Hepatocyte (in vitro differentiated cells): Measurements from ENCODE around the gene KIF20B. TPM values are rescaled to one million over a fixed set of nuclear protein-coding genes. Genes with fewer than 3 reads are reported as not detected.

Source experiments
- DNase-seq: peaks from one replicate; pipeline ENCODE4 v3.0.0-alpha.2; 2016; ENCODE audit warnings: low spot score
- H2AFZ ChIP-seq: fragments of 200-600 bp; sonication (generic); 2 replicates; pipeline ENCODE4 v1.6.0; 2016; ENCODE audit warnings: antibody characterized with exemption, mild to moderate bottlenecking
- H3K27ac ChIP-seq: fragments of 200-600 bp; sonication (generic); 2 replicates; pipeline ENCODE4 v1.5.1; 2016; ENCODE audit warnings: mild to moderate bottlenecking
- H3K27me3 ChIP-seq: fragments of 200-600 bp; sonication (generic); 2 replicates; pipeline ENCODE4 v1.6.1; 2016
- H3K36me3 ChIP-seq: fragments of 200-600 bp; sonication (generic); replicated peaks from 2 replicates; pipeline ENCODE4 v1.5.1; 2016; ENCODE audit warnings: low read depth; ENCODE audit not compliant: insufficient read depth
- H3K4me1 ChIP-seq: fragments of 200-600 bp; sonication (generic); 2 replicates; pipeline ENCODE4 v1.5.1; 2016; ENCODE audit warnings: mild to moderate bottlenecking, moderate library complexity; ENCODE audit not compliant: insufficient read depth
- H3K4me2 ChIP-seq: fragments of 200-600 bp; sonication (generic); 2 replicates; pipeline ENCODE4 v1.6.0; 2016
- H3K4me3 ChIP-seq: fragments of 200-600 bp; sonication (generic); 2 replicates; pipeline ENCODE4 v1.5.1; 2016; ENCODE audit warnings: mild to moderate bottlenecking
- H3K79me2 ChIP-seq: fragments of 200-600 bp; sonication (generic); 2 replicates; pipeline ENCODE4 v1.6.0; 2017; ENCODE audit warnings: mild to moderate bottlenecking
- H3K9me2 ChIP-seq: fragments of 200-600 bp; sonication (generic); replicated peaks from 2 replicates; pipeline ENCODE4 v1.6.0; 2017; ENCODE audit warnings: mild to moderate bottlenecking; ENCODE audit not compliant: insufficient read depth
- H3K9me3 ChIP-seq: fragments of 200-600 bp; sonication (generic); 2 replicates; pipeline ENCODE4 v1.5.1; 2016; ENCODE audit warnings: low read depth, mild to moderate bottlenecking
- H4K20me1 ChIP-seq: fragments of 200-600 bp; sonication (generic); 2 replicates; pipeline ENCODE4 v1.6.0; 2016; ENCODE audit warnings: mild to moderate bottlenecking; ENCODE audit not compliant: insufficient read depth, poor library complexity, severe bottlenecking
- EZH2 ChIP-seq: fragments of 200-600 bp; sonication (generic); IDR thresholded peaks from 2 replicates; pipeline ENCODE4 v1.6.1; 2016; ENCODE audit warnings: antibody characterized with exemption, mild to moderate bottlenecking, borderline replicate concordance
- EZH2phosphoT487 ChIP-seq: fragments of 200-600 bp; sonication (generic); IDR thresholded peaks from one replicate; pipeline ENCODE4 v1.6.1; 2018; ENCODE audit warnings: antibody characterized with exemption, mild to moderate bottlenecking, low read depth, moderate library complexity; ENCODE audit not compliant: unreplicated experiment, severe bottlenecking
- WGBS: methylation state at CpG from one replicate; pipeline ENCODE4 v1.1.6; 2016; ENCODE audit warnings: low lambda C conversion rate; ENCODE audit errors: missing lambda C conversion rate; 5-methylcytosine and 5-hydroxymethylcytosine counted together
- polyA plus RNA-seq: library from polyadenylated mRNA; unstranded; fragments of >200 nt; fragmentation: Nextera tagmentation; extraction: Ambion mirVana; gene quantifications from 2 replicates; pipeline ENCODE4 v1.2.1, GENCODE V29; 2016
- total RNA-seq: library from RNA; depleted of rRNA; stranded (reverse); fragments of >200 nt; gene quantifications from 2 replicates; pipeline ENCODE4 v1.2.3, GENCODE V29; 2014
- TF ChIP-seq, protein P1 (sequence below): fragments of 200-600 bp; sonication (generic); IDR thresholded peaks from 2 replicates; pipeline ENCODE4 v1.5.1; 2016; ENCODE audit warnings: antibody characterized with exemption, mild to moderate bottlenecking; ENCODE audit not compliant: poor library complexity

The KIF20B gene
- total and polyA plus RNA-seq, 2 experiments from 2014 or later, result 4.6 to 6.9 TPM

DNA sequence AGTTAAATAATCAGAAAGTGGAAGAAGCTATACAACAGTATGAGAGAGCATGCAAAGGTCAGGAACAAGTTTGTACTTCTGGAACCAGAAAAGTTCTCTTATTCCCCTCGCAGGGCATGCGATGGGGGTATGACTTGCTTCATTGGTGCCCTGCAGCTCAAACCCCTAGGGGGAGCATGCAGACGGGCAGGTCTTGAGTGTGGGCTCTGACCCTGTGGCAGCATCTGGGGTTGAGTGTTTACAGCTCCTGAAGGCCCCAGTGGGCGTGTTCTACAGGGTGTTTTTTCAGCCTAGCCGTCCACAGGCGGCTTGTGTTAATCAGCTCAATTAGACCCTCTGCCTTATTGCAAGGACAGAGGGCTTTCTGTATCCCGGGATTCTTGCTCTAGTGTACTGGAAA lies 44.5 kb downstream of the KIF20B start:
- H3K4me2 ChIP-seq, result no peak overlapping the region
- H3K27me3 ChIP-seq, result no peaks in the 10 kb centered on the region
- TF ChIP-seq EZH2, result no peak
- no peak for TF ChIP-seq EZH2phosphoT487
- TF ChIP-seq, protein P1, sequence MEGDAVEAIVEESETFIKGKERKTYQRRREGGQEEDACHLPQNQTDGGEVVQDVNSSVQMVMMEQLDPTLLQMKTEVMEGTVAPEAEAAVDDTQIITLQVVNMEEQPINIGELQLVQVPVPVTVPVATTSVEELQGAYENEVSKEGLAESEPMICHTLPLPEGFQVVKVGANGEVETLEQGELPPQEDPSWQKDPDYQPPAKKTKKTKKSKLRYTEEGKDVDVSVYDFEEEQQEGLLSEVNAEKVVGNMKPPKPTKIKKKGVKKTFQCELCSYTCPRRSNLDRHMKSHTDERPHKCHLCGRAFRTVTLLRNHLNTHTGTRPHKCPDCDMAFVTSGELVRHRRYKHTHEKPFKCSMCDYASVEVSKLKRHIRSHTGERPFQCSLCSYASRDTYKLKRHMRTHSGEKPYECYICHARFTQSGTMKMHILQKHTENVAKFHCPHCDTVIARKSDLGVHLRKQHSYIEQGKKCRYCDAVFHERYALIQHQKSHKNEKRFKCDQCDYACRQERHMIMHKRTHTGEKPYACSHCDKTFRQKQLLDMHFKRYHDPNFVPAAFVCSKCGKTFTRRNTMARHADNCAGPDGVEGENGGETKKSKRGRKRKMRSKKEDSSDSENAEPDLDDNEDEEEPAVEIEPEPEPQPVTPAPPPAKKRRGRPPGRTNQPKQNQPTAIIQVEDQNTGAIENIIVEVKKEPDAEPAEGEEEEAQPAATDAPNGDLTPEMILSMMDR, result no peak
- H3K36me3 ChIP-seq, result no peaks in the 10 kb centered on the region
- no peaks in the 10 kb centered on the region for H4K20me1 ChIP-seq
- no peak overlapping the region for H3K27ac ChIP-seq
- H3K4me1 ChIP-seq, result no peaks in the 10 kb centered on the region
- WGBS, result 80% methylated on average over 7 of the region's 7 CpGs
- no peak overlapping the region for H3K4me3 ChIP-seq
- H3K79me2 ChIP-seq, result no peaks in the 10 kb centered on the region
- DNase-seq, result no peak
- H3K9me3 ChIP-seq, result no peaks in the 10 kb centered on the region
- no peak overlapping the region for H2AFZ ChIP-seq
- H3K9me2 ChIP-seq, result no peaks in the 10 kb centered on the region

DNA sequence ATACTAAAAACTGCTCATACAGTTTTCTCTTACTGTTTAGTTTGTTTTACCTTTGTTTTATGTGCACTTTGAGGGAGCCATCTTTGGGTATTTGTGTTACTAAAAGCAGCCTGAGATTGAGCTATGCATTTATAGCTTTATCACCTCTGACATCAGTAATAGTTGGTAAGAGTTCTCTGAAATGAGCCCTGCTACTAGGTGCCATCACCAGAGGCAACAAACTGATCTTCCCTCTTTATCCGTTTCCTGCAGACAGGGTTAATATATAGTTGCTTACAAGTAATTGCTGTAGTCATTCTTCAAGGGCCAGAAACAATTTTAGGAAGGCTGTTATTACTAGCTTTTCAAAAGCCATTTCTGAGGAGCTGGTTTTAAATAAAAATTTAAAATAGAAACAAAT lies 49.1 kb downstream of the KIF20B start:
- Histone ChIP-seq H3K4me1 (no peaks in the 10 kb centered on the region), H3K79me2 (no peaks in the 10 kb centered on the region), H3K4me2 (no peak overlapping the region), H4K20me1 (no peaks in the 10 kb centered on the region), H3K27ac (no peak overlapping the region), H3K9me2 (no peaks in the 10 kb centered on the region), H3K9me3 (no peaks in the 10 kb centered on the region), H3K27me3 (no peaks in the 10 kb centered on the region), H3K4me3 (no peak overlapping the region), H2AFZ (no peak overlapping the region), H3K36me3 (no peaks in the 10 kb centered on the region)
- WGBS, result 50% methylated on average over 1 of the region's 1 CpG
- TF ChIP-seq, protein P1, result no peak
- TF ChIP-seq EZH2 (no peak), EZH2phosphoT487 (no peak)
- DNase-seq, result no peak

DNA sequence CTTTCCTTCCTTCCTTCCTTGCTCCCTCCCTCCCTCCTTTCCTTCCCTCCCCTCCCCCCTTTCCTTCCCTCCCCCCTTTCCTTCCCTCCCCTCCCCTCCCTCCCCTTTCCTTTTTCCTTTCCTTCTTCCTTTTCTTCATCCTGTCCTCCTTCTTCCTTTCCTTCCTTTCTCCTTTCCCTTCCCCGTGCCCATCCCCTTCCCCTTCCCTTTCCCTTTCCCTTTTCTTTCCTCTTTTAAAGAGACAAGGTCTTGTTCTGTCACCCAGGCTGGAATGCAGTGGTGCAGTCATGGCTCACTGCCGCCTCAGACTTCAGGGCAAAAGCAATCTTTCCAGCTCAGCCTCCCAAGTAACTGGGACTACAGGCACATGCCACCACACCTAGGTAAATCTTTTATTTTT lies 54.0 kb downstream of the KIF20B start:
- no peak for DNase-seq
- H2AFZ ChIP-seq, result no peak overlapping the region
- 81% methylated on average over 2 of the region's 2 CpGs for WGBS

More for the DNA sequence above, 54.0 kb downstream of the KIF20B start:
- H3K79me2 ChIP-seq, result no peaks in the 10 kb centered on the region
- no peaks in the 10 kb centered on the region for H3K27me3 ChIP-seq
- no peaks in the 10 kb centered on the region for H3K9me3 ChIP-seq
- no peaks in the 10 kb centered on the region for H4K20me1 ChIP-seq
- no peaks in the 10 kb centered on the region for H3K9me2 ChIP-seq
- H3K36me3 ChIP-seq, result no peaks in the 10 kb centered on the region
- no peak overlapping the region for H3K4me2 ChIP-seq
- TF ChIP-seq EZH2 (no peak), EZH2phosphoT487 (no peak)
- TF ChIP-seq, protein P1, result no peak
- H3K4me3 ChIP-seq, result no peak overlapping the region
- H3K27ac ChIP-seq, result no peak overlapping the region
- no peaks in the 10 kb centered on the region for H3K4me1 ChIP-seq
